NCI-H2227 (cell line): ENCODE measurements around the gene SF3B3.
A peak's percentile ranks its signal among the peaks of the same experiment; 100 is the strongest.
"Not testable (repeated sequence)": the region's sequence is repeated elsewhere in the genome, so short reads cannot be mapped to it uniquely, and the experiment has no call there.

Experiments used
- DNase-seq: peaks from one replicate; lab custom pipeline; 2025; ENCODE audit not compliant: unreplicated experiment; lab: John Stamatoyannopoulos, UW

The SF3B3 gene

DNA sequence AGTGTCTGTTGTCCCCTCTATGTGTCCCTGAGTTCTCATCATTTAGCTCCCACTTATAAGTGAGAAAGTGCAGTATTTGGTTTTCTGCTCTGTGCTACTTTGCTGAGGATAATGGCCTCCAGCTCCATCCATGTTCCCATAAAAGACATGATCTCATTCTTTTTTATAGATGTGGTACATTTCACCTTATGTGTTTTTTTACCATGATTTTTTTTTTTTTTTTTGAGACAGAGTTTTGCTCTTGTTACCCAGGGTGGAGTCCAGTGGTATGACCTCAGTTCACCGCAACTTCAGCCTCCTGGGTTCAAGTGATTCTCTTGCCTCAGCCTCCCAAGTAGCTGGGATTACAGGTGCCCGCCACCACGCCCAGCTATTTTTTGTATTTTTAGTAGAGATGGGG, 65.8 kb downstream of the SF3B3 start:
- DNase-seq: not testable (repeated sequence)

DNA sequence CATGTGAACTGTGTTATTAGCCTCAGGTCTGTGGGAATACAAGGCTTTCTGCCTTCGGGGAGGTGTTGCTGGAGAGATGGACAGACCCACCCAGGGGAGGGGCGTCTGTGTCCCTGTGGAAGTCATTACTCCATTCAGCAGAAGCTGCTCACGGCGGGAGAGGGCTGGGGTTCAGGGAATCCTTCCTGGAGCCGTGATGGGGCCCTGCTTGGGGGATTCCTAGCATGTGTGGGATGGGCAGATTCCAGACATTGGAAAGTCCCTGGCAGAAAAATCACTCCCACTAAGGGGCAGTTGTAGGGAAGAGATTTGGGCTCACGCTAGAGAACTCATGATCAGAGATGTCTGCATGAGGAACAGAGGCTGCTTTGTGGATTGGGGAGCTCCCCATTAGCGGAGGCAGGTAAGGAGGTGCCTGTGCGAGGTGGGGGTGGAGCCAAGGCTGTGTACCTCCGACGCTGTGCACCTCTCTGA, 66.4 kb downstream of the SF3B3 start:
- DNase-seq: peak; percentile 60

DNA sequence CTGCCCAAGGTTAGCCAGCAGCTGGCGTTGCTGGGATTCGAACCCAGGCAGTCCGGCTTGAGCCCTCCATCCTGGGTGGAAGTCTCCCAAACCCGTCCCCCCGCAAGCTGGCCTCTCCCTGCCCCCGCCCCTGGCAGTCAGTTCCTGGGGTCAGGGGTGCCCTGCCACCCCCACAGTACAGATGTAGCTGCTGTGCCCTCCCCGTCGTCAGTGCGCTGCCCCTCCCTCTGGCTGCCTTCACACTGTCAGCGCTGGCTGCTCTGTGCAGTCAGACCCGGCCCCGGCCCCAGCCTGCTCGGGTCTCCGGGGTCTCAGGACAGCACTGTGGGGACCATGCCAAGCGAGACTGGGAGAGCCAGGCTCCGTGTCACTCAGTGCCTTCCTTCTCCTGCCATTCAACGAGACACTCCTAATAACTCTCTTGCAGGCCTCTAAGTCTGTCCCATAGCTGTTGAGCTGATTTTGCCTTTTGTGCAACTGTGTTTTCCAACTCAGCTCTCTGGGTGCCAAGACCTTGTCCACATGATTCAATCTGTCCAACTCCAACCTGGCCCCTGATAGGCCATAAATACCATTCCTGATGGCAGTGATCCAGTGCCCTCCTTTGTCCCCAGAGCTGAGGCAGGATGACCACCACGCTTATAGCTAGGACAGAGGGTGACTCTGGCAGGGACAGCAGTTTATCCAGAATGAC, 67.3 kb downstream of the SF3B3 start:
- no peak for DNase-seq

DNA sequence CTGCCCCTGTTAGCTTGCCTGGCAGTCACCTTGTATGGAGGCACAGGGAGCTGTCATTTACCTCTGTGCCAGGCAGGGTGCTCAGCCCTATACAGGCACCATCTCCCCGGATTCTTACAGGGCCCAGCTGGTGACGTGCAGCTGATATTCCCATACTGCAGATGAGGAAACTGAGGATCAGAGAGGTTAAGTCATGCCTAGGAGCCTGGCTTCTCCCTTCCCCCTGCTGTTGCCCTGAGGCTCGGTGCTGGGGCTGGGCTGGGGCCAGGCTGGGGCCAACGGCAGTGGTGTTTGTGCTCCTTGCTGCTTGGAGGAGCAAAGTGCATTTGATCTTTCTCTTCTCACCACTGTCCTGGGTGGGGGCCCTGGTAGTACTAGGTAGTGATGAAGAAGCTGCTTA, 68.0 kb downstream of the SF3B3 start:
- DNase-seq: no peak

DNA sequence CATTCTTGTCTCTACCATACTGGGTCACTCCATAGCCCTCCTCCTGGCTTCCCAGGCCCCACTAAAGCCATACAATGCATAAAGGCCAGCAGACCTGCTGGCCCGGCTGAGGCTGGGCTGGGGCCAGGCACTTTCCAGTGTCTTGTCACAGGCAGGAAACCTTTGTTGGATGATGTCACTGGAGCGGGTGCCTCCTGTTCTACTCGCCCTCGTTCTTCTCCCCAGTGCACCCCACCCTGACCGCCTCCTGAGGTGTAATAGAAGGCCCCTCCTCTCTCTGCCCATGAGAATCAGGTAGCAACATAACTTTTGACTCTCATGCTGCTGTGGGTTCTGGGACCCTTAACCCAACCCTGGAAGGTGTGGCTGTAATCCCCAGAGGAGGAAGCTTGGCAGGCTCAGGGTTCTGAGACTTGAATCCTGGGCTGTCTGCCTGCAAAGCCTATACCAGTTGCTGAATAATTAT, 68.5 kb downstream of the SF3B3 start:
- no peak for DNase-seq

DNA sequence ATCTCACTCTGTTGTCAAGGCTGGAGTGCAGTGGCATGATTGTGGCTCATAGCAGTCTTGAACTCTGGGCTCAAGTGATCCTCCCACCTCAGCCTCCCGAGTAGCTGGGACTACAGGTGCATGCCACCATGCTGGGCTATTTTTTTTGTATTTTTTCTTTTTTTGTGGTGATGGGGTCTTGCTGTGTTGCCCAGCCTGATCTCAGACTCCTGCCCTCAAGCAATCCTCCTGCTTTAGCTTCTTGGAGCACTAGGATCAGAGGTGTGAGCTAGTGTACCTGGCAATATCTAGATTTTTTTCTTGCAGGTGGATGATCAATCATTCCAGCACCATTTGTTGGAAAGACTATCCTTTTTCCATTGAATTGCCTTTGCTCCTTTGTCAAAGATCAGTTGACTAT, 69.9 kb downstream of the SF3B3 start:
- no peak for DNase-seq

DNA sequence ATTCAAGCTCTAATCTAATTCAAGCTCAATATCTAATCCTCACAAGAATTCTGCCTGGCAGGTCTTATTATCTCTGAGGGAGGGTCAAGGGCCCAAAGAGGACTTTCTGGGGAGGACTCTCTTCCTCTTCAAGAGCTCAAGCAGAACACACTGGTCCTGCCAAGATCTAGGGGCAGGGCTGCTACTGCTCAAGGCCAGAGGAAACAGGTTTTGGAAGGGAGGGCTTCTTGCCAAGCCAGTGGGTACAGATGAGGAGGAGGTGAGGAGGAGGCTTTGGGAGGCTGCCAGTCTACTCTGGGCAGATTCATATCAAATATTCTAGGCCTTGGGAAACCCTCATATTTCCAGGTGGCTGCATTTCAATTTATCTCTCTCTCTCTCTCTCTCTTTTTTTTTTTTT, 71.0 kb downstream of the SF3B3 start:
- no peak for DNase-seq

DNA sequence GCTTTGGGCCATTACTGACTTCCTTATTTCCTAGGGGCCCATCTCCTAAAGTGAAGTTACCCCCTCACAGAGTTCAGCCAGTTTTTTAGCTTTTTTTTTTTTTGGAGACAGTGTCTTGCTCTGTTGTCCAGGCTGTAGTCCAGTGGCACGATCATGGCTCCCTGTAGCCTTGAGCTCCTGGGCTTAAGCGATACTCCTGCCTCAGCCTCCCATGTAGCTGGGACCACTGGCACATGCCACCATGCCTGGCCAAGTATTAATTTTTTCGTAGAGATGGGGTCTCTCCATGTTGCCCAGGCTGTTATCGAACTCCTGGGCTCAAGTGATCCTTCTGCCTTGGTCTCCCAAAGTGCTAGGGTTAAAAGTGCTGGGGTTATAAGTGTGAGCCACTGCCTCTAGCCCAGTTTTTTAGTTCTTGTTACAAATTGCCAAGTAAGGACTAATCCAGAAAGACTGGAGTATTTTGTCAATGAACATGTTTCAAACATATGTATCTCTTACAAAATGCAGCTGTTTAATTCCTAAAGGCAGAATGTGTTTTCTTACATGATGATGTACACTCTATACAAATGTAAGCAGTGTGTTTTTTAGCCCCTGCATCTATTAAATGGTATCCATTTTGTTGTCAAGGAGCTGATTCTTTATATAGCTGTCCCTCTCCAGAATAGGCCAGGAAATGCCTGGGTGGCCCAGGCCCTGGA, 73.7 kb downstream of the SF3B3 start:
- DNase-seq: no peak

DNA sequence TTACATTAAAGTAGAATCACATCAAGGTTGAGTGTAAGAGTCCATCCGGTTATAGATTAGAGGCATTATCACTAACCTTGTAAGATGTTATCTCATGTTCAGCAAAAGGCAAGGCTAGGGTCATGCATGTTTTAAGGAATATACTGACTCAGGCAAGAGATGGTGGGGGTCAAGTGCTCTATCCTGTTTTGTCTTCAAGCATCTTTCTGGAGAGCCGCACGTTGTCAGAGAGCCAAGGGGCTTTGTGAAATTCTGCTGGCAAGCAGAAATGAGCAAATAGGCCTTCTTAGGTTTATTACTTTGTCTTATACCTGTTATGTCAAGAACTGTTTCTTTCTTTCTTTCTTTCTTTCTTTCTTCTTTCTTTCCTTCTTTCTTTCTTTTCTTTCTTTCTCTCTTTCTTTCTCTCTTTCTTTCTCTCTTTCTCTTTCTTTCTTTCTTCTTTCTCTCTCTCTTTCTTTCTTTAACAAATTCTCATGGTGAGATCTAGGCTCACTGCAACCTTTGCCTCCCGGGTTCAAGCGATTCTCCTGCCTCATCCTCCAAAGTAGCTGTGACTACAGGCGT, 75.4 kb downstream of the SF3B3 start:
- no peak for DNase-seq

DNA sequence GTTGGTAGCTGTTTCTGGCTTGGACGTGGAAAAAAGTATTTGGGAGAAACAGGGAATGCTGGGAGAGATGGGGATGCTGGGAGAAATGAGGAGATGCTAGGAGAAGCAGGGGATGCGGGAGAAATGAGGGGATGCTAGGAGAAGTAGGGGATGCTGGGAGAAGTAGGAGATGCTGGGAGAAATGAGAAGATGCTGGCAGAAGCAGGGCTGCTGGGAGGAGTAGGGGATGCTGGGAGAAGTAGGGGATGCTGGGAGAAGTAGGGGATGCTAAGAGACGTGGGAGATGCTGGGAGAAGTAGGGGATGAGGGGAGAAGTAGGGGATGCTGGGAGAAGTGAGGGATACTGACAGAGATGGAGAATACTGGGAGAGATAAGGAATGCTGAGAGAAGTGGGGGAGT, 77.1 kb downstream of the SF3B3 start:
- DNase-seq: no peak

DNA sequence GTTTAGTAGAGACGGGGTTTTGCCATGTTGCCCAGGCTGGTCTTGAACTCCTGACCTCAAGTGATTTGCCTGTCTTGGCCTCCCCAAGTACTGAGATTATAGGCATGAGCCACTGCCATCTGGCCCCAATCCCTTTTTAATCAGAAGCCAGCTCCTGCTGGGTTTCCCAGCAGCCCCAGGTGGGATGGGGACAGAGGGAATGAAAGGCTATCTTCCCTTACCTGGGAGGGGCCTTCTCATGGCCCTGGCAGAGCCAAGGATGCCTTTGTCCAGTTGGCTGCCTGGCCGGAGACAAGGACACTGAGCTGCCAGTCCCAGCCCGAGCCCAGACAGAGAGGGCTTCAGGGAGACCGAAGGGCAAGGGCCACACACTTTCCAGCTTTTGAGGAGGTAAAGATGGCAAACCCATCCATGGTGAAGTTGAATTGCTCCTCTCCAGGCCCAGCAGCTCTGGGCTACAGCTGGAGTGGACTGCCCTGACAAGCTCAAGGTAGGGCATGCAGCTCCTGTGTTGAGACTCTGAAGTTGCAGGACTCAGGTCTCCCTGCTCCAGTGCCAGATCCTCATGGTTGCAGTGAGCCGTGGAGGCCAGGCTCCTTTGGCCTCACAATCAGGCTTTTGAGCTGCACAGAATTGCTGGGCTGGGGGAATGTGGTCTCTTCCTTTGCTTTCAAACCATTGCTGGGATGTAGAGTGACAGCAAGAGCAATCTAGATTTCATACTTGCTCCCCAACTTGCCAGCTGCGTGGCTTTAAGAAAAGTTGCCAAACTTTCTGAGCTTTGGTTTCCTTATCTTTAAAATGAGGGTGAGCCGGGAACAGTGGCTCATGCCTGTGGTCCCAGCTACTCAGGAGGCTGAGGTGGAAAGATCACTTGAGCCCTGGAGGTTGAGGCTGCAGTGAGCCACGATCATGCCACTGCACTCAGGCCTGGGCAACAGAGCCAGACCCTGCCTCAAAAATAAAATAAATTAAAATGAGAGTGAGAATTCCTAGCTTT, 78.3 kb downstream of the SF3B3 start:
- DNase-seq: no peak

DNA sequence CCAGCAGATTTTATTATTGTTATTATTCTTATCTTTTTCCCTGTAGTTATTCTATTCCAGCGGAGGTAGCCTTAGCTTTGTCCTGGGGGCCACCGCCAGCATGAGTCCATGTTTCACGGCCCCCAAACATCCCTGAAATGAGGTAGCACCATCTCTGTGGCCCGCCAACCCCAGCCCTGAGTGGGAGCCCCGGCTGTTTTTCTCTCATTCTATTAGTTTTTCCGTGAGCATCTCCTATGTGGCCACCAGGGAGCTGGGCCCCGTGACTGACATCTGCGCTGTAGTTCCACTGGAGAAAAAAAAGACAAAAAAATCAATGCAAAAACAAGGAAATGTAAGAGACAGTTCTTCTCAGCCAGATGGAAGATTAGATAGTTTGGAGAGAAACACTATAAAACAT, 79.2 kb downstream of the SF3B3 start:
- no peak for DNase-seq

DNA sequence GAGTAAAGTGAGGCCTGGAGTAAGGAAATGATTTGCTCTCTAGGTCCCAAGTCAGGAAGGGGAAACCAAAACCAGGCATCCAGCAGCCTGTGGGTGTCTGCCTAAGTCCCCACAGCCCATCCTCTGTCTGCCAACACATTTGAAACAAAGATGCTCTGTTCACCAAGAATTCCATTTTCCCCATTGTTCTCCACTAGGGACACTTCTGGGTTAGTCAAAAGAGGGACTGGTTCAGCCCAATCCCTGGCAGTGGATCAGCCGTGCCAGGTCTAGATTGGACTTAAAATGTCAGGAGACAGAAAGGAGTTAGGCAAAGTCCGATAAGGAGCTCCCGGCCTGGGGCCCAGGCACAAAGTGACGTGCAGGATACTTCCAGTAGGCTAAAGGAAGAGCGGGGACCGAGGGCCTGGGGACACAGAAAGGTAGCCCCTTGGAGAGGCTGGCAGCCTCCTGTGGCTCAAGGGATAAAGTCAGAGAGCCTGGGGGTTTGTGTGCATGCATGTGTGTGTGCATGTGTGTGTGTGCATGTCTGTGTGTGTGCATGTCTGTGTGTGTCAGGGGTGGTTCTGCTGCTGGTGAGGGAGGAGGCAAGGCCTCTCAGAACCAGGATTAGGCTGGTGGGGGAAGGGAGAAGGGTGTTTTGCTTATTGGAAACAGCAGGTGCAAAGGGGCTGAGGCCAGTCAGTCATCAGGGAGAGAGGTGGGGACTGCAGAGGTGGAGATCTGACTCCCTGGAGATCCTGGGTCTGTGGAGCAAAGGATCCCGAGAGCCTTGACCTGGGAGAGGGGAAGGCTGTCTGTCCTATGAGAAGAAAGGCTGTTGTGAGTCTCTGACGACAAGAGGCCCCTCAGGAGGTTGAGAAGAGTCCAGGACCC, 81.0 kb downstream of the SF3B3 start:
- no peak for DNase-seq

DNA sequence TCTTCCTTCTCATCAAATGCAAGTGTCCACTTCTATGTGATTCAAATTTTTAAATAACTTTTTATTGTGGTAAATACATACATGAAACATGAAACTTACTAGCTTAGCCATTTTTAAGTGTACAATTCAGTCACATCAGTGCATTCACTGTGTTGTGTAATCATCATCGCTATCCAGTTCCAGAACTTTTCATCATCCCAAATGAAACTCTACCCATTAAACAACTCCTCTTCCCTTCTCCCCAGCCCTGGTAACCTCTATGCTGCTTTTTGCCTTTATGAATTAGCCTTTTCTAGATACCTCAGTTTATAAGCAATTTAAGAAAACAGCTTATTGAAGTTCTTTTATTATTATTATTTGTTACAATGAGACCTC, 81.7 kb downstream of the SF3B3 start:
- DNase-seq: no peak

DNA sequence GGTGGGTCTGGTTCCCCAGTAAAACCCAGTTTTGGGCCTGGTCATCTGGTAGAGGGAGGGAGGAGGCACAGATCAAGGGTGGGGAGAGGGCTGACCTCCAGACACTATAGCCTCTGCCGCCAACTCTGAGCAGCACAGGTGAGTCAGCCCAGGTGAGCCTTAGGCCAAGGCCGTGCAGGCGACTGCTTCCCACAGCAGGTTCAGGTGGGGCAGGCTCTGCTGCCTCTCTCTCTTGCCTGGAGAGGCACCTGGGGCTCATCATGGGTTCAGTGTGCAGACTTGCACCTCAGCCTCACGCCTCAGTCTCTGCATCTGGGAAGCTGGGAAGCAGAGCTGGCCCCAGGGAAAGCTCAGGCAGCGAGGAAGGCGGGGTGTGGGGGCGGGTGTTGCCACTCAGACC, 84.9 kb downstream of the SF3B3 start:
- no peak for DNase-seq

DNA sequence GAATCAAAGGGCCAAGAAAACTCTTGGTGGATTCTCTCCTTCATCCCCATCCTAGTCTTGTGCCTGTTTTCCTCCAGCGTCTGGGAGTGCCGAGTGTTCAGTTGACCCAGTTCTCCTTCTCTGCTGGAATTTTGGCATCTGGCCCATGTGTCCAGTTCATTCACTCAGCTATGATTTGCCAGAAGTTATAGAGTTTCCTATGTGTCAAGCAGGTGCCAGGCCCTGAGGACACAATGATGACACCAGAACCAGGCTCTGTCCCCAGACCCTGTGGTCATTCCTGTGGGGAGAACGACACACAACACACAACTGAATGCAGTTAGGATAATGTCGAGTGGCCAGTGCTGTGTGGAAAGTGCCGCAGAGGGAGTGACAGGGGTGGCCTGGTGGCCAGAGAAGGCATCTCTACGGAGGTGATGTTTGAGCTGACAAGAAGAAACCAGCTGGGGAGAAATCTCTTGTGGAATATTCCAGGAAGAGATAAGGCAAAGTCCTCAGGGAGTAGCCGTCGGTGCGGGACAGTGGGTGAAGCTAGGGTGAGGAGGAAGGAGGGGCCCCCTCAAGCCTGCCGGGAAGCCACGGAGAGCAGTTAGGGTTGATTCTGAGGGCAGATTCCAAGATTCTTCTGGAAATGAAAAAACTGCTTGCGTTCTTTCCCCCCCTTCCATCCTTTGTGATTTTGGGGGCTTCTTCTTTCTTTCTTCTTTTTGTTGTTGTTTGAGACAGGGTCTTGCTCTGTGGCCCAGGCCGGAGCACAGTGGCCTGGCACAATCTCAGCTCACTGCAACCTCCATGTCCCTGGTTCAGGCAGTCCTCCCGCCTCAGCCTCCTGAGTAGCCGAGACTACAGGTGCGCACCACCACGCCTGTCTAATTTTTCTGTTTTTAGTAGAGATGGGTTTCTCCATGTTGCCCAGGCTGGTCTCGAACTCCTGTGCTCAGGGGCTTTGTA, 86.9 kb downstream of the SF3B3 start:
- no peak for DNase-seq

DNA sequence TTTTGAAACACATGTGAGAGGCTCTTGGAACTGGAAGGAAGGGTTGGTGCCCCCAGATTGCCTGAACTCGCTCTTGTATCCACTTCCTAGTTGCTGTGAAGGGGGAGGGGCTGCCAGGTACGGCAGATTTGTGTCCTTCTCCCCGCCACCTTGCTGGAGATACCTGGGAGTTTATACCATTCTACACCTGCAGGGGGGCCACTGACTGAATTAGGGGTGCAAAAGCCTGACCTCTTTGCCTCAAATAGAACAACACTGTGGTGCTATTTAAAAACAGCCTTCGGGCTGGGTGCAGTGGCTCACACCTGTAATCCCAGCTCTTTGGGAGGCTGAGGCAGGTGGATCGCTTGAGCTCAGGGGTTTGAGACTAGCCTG, 87.6 kb downstream of the SF3B3 start:
- no peak for DNase-seq

DNA sequence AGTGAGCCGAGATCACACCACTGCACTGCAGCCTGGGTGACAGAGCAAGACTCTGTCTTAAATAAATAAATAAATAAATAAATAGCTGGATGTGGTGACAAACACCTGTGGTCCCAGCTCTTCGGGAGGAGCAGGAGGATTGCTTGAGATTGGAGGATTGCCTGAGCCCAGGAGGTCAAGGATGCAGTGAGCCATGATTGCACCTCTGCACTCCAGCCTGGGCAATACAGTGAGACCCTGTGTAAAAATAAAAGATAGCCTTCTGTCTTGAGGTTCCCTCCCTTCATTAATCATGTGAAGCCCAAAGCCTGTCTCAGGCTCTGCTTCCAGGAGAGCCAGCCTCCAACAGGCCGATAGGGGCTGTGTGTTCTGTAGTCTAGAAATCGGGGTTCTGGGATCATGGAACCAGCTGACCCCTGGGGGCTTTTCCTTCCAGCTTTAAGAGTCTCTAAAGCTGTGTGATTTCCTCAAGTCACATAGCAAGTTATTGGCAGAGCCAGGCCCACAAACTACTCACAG, 88.2 kb downstream of the SF3B3 start:
- DNase-seq: no peak

DNA sequence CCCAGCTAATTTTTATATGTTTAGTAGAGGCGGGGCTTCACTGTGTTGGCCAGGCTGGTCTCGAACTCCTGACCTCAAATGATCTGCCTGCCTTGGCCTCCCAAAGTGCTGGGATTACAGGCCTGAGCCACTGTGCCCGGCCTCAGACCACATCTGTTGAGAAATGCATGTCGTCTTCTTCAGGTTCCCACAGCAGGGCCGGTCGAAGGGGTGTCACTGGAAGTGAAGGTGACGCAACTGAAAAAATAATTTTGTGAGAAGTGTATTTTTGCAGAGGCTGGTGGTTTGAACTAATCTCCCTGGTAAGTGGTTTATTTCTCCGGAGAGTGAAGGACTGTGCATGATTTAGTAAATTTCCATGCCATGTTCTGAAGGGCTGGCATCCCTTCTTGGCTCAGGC, 89.3 kb downstream of the SF3B3 start:
- no peak for DNase-seq
